Activated CD4-positive, alpha-beta T cell treated with anti-CD3 and anti-CD28 coated beads, Interleukin-2, amount 50 U/mL, for 4 hours (primary cell): Measurements from ENCODE around the gene TECR.
"Not testable (repeated sequence)": the region's sequence is repeated elsewhere in the genome, so short reads cannot be mapped to it uniquely, and the experiment has no call there.

Experiments
- DNase-seq, 2 experiments: peaks; one replicate each; pipeline ENCODE4 v3.0.0-alpha.2; 2020

The TECR gene

DNA sequence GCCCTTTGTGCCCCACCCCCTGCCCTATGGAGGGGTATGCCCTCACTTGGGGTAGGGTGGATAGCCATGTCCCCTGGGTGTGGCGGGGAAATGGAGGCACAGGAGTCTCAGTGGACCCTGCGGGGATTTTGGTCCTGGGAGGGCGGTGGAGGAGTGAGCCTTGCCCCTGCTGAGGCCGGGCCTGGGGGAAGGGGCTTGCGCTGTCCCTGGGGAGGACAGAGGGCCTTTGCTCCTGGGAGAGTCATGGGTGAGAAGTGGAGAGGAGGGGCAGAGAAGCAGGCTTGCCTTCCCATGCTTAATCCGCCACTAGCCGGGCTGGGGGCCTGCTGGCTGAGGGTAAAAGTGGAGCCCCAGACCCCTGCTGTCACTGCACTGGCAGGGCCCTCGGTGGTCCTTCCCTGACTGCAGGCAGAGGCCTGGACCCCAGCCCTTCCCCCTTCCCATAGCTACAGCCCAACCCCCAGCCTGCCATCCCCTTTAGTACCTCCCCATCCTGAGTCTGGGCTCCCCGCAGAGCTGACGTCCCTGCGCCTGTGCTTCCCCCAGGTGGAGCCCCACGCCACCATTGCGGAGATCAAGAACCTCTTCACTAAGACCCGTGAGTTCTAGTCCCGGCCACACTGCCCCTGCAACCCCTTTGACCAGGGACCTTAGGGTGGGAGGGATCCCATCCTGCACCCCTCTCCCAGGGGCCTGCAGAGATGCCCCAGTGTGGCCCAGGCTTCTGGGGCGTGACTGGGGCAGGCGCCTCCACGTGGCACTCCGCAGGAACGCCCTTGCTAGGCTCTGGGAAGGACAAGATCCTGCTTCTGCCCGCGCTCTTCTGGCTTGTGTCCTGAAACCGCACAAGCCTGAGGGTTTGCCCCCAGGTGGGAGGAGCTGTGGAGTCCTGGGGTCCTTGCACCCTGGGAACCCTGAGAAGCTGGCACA is 33.5 kb downstream of the TECR start:
- no peak for DNase-seq

DNA sequence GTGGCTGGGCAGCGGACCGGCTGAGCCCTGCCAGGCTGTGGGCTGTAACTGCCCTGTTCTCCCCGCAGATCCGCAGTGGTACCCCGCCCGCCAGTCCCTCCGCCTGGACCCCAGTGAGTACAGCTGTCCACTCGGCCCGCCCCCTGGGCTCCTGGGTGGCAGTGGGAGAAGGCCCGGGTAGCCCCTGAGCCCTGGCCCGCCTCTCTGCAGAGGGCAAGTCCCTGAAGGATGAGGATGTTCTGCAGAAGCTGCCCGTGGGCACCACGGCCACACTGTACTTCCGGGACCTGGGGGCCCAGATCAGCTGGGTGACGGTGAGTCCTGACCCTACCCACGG is 34.2 kb downstream of the TECR start:
- no peak for DNase-seq

DNA sequence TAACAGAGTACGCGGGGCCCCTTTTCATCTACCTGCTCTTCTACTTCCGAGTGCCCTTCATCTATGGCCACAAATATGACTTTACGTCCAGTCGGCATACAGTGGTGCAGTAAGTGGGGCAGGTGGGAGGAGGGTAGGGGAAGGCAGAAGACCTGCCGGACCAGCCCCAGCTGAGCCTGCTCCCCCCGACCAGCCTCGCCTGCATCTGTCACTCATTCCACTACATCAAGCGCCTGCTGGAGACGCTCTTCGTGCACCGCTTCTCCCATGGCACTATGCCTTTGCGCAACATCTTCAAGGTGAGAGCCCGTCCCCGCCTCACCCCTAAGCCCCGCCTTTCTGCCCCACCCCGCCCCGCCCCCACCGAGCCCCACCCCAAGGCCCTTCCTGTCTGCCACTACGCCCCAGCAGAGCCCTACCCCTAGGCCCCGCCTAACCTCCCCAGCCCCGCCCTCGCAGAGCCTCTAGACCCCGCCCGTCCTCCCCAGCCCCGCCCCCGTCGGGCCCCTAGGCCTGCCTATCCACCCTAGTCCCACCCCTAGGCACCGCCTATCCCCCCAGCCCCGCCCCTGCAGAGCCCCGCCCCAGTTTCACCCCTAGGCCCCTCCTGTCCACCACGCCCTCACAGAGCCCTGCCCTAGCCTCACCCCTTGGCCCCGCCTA is 34.7 kb downstream of the TECR start:
- DNase-seq, result no peak

DNA sequence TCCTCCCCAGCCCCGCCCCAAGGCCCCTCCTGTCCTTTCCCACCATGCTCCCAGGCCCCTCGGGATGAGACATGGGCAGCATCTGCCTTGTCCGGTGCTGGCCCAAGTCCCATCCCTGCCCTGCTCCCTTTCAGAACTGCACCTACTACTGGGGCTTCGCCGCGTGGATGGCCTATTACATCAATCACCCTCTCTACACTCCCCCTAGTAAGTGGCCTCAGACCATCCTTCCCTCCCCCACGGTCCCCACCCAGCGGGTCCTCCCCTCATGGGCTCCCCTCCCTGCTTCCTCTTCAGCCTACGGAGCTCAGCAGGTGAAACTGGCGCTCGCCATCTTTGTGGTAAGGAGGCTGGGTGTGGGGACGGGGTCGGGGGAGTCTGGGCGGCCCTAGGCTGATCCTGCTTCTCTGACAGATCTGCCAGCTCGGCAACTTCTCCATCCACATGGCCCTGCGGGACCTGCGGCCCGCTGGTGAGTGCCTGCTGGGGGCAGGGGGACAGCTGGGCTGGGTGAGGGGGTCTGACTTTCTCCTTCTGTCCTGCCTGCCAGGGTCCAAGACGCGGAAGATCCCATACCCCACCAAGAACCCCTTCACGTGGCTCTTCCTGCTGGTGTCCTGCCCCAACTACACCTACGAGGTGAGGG is 35.4 kb downstream of the TECR start:
- DNase-seq, result not testable (repeated sequence)

DNA sequence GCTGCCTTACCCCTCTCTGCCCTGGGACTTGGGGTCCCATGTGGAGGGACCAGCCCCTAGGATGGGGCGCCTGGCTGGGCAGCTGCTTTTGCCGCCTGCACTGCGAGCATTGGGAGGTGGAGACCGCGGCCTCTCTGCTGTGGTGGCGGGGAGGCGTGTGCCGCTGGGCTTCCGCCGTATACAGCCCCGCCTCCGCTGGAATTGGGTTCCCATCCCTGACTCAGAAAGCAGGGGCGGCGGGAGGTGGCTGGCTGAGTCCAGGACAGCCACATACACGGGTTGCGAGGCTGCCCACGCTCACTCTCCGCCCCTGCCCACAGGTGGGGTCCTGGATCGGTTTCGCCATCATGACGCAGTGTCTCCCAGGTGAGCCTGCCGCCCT is 35.9 kb downstream of the TECR start:
- no peak for DNase-seq

DNA sequence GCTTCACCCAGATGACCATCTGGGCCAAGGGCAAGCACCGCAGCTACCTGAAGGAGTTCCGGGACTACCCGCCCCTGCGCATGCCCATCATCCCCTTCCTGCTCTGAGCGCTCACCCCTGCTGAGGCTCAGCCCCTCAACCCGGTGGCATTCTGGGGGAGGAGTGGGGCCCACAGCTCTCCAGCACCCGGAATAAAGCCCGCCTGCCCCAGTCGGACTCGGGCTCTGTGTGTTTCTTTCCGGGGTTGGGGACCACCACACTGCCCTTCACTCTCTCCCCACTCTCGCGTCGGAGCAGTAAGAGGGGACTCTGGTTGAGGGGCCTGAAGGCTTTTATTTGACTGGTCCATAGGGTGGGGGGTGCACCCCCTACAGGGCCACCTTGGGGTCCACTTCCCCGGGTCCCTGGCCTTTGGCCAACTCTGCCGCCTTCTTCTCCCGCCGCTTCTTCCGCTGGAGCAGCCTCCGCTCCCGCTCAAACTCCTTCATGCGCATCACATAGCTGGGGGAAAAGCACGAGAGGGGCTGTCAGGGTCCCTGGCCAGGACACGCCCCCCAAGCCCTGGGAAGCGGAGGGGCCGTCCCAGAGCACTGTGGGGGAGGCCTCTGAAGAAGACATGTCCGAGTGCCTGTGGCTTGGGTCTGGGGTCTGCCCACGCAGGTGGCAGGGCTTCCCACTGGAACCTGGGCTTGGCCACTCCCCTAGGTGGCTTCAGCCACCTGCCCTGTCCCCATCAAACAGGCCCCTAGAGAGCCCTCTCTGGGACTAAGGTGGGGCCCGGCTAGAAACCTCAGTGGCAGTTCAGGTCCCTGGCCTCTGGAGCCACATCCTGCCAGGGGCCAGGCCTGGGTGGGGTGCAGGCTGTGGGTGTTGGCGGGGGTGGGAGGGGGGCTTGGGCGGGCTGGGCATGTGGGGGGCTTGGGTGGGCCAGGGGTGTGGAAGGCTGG is 36.6 kb downstream of the TECR start:
- no peak for DNase-seq

DNA sequence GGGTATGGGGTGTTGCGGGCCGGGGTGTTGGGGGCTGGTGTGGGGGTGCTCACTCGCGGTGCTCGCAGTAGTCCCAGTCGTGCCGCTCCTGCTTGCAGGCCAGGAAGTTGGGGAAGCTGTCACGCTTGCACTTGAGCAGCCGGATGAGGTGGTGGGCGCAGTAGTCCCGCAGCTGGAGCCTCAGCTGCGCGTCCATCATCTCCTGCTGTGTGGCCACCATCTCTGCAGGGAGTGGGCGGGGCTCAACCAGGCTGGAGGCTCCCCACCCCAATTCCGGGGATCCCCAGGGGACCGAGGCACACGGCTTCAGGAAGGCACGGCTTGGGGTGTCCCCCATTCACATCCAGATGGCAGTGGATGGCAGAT is 37.3 kb downstream of the TECR start:
- no peak for DNase-seq

DNA sequence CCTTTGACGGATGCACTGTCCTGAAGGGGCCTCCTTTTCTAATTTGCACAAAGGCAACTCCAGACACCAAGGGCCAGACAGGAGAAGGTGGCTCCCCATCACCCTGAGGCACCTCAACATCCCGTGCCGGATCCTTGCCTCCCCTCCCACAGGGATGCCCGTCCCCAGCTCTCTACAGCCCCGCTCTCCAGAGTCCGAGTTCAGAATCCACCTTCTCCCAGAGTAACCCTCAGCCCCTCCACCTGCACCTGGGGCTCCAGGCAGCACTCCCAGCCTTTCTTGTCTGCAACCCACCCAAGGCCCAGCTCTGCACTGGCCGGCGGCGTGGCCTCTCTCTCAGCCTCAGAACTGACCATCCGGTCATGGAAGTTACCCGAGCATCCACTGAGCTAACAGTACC is 37.7 kb downstream of the TECR start:
- no peak for DNase-seq

DNA sequence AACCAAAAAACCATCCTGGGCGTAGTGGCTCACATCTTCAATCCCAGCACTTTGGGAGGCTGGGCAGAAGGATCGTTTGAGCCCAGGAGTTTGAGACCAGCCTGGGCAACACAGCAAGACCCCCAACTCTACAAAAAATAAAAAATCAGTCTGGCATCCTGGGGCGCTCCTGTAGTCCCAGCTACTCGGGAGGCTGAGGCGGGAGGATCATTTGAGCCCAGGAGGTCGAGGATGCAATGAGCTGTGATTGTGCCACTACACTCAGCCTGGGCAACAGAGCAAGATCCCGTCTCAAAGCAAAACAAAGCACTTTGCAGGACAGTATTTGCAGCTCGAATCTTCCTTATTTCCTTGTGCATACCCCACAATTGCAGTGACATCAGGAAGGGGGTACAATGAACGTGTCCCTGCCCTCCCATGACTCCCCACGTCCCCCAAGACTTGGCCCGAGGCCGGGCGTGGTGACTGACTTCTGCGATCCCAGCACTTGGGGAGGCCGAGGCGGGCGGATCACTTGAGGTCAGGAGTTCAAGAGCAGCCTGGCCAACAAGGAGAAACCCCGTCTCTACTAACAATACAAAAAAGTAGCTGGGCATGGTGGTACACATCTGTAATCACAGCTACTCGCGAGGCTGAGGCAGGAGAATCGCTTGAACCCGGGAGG is 41.6 kb downstream of the TECR start:
- no peak for DNase-seq

DNA sequence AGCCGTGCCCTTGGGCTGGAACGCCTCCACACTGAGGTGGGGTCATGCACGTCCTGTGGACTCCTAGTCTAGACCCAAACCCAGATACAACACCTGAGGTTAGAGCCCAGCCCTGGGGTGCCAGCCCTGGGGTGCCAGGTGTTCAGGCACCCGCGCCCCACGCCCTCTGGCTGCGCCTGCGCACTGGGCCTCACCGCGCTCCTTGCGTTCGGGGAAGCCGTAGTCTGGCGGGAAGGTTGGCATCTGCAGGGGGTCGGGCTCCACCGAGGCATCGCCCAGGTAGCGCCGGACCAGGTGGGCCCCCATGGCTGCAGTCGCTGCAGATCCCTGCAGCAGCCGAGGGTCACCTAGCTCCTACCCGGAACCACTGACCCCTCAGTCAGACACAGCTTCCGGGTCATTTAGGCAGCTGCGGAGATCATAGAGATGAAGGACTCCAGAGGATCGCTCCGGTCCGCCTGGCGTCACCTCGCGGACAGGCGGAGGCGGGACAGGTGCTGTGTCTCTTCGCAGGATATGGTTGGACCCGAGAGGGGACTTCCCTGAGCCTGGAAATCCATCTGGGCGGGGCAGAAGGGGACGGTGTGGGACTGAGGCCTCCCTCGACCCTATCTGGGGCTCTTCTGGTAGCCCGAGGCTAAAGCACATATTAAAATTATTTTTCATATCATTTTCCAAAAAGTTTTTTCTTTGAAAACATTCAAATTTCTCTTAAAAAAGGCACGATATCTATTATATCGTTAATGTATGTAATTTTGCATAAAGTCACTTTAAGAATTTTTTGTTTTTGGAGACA is 42.5 kb downstream of the TECR start, which contains the start of gene NDUFB7:
NDUFB7 (minus strand) TSS at position 372 of the 796 bp plus-strand sequence; CDS start at position 306, 66 bp downstream.
- DNase-seq, result peak; percentile 82 to 86

DNA sequence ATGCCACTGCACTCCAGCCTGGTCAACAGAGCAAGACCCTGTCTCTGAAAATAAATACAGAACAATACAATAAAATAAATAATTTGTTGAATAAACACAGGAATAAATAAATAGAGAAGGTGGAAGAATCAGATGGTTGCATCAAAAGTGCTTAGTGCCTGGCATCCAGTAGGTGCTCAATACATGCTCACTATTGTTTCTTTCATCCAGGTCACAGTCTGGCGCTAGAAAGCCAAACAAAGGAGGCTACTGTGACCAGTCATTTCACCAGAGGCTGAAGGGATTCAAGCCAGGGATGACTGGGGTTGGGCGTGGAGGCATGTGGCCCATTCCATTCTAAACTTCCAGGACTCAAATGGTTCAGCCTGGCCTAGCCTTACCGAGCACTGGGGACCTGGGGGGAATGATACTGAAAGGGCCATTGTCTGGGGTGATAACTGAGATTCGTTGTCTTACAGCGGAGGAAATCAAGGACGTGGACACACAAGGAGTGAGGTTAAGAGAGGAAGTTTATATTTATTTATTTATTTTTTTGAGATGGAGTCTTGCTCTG is 46.1 kb downstream of the TECR start:
- no peak for DNase-seq

DNA sequence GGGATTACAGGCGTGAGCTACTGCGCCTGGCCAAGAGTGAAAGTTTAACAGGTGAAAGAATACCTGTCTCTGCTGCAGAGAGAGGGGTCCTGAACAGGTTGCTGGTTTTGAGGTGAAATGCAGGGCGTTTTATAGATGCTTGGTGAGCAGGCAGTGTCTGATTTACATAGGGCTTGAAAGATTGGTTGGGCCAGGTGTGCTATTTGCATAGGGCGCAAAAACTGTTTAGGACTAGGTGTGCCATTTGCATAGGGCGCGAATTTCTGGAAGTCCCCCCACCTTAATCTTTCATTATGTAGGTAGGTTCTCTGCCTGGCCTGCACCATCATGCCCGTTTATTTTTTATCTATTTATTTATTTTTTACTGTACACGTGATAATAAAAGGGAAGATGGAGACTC is 47.0 kb downstream of the TECR start:
- DNase-seq, result no peak

DNA sequence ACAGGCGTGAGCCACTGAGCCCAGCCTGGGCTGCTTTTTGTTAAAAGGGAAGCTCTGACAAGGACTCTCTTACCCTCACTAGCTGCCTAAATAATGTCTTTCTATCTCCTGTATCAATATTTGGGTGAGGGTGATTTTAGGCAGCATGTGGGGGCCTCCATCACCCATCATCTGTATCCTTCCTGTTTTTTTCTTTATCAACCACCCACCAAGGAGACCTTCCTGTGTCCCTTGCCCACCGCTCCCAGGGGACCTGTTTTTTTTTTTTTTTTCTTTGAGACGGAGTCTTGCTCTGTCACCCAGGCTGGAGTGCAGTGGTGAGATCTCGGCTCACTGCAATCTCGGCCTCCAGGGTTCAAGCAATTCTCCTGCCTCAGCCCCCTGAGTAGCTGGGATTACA is 47.9 kb downstream of the TECR start:
- no peak for DNase-seq

DNA sequence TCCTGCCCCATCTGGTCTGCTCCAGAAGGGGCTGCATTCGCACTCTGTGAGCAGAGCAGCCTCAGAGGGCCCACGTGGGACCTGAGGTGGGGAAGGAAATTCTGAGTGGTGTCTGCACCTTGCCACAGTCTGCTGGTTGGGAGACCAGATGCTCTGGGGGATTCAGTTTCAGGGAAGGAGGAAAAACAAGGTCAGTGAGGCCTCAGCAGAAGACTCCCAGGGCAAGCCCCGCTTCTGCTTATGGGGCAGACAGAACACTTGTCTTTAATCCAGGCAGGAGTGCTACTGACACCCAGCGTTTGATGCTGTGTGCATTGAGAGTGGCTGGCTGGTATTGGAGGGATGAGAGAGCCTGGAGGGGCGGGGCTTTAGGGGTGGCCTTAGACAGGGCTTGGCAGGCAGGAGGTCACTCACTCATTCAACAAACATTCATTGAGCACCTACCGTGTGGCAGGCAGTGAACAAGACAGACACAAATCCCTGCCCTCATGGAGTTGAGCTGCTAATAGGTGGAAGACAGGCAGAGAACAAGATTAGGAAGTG is 48.6 kb downstream of the TECR start:
- DNase-seq, result no peak

DNA sequence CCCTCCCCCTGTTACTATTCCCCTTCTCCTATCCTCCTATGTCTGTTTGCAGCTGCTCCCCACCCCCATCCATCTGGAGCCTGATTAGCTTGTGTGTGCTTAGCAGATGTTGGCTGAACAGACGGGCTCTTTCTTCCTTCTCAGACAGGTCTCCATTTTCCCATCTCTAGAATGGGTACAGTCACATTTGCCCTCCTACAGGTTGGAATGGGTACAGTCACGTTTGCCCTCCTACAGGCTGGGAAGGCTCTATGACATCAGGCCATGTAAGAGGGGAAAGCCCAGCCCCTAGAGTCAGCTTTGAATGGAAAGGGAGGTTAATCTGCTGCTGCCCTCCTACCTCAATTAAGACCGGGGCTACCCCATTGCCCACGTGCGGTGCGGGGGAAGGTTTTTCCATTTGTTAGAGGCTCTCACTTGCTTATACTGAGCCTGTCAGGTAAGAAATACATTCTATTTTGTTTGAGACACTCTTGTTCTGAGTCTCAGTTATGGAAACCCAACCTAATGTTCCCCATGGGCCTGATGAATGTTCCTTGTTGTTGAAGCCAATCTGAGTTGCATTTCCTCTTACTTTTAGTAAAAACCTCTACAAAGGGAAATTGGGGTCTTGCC is 51.3 kb downstream of the TECR start:
- peak; percentile 39 to 49 for DNase-seq

DNA sequence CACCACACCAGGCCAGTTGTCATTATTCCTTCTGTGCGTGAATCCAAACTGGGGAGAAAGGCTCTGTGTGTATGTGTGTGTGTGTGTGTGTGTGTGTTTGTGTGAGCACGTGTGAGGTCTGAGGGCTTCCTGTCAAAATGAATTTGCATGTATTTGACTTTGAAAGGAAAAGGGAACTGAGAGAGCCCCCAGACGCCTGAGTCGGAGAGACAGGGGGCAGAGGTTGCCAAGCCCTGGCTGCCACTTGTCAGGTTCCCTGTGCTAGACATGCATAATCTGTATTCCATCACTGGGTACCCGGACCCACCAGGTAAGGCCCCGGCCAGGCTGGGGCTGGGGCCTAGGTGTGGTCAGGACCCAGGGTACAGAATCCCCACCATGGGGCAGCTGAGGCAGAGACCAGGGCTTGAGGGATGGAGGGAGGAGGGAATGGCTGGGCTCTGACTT is 53.5 kb downstream of the TECR start, which contains the start of gene CLEC17A:
CLEC17A (plus strand) TSS at position 191 of the 447 bp plus-strand sequence; CDS start at position 268, 77 bp downstream.
- DNase-seq, result no peak

DNA sequence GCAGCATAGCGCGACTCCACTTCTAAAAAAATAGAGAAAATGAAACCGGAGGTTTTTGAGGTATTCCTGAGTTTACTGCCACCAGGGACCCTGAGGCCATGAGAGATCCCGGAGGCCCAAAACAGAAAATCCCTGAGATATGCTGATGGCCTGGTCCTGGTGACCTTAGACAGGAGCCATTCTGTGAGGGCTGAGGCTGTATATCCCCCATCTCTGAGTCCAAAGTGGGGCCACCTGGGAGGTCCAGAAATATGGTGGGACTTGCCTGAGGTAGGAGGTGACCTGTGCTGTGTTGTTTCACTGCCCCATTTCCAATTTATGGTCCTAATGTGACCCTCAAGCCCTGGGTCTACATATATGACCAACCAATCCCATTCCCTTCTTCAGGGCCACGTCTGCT is 55.0 kb downstream of the TECR start:
- not testable (repeated sequence) for DNase-seq

DNA sequence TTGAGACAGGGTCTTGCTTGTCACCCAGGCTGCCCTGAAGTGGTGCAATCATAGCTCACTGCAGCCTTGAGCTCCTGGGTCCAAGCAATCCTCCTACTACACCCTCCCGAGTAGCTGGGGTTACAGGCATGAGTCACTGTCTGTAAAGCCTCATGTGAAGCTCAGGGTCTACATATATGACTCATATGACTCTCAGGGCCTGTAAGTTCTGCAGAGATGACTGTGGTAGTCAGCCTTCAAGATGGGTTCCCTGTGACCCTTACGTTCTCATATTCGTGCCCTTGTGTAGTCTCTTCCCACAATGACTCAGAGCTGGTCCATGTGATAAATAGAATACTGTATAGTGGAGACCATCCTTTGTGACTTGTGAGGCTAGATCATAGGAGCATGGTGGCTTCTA is 55.8 kb downstream of the TECR start:
- DNase-seq, result not testable (repeated sequence)

DNA sequence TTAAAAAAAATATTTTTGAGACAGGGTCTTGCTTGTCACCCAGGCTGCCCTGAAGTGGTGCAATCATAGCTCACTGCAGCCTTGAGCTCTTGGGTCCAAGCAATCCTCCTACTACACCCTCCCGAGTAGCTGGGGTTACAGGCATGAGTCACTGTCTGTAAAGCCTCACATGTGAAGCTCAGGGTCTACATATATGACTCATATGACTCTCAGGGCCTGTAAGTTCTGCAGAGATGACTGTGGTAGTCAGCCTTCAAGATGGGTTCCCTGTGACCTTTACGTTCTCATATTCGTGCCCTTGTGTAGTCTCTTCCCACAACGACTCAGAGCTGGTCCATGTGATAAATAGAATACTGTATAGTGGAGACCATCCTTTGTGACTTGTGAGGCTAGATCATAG is 60.0 kb downstream of the TECR start:
- not testable (repeated sequence) for DNase-seq

DNA sequence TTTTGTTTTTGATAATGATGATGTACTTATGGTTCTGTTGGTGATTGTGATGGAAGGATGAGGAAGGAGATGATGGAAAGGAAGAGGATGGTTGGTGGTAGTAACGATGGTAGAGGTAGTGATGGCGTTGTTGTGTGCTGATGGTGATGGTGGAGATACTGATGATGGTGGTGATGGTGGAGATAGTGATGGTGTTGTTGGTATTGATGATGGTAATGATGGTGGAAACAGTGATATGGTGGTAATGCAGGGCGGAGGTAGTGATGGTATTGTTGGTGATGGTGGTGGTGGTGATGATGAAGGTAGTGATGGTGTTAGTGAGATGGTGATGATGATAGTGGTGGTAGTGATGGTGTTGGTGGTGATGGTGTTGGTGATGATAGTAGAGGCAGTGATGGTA is 66.2 kb downstream of the TECR start:
- DNase-seq, result no peak
